Suprapubic skin (tissue), 4 donors: ENCODE results near the gene ACVR2B. TPM values are rescaled to one million over a fixed set of nuclear protein-coding genes. Genes with fewer than 3 reads are reported as not detected.

Experiments
- DNase-seq, 2 donors: peaks; one replicate each; pipeline ENCODE4 v3.0.0-alpha.2; 2019; ENCODE audit warnings: low spot score in 2 of 2
- H3K27ac ChIP-seq: fragments of 200-600 bp; sonication (generic); one replicate; pipeline ENCODE4 v1.5.1; 2019
- H3K27me3 ChIP-seq: fragments of 200-600 bp; sonication (generic); one replicate; pipeline ENCODE4 v1.5.1; 2019
- H3K36me3 ChIP-seq: fragments of 200-600 bp; sonication (generic); one replicate; pipeline ENCODE4 v1.5.1; 2019
- H3K4me1 ChIP-seq: fragments of 200-600 bp; sonication (generic); one replicate; pipeline ENCODE4 v1.5.1; 2019
- H3K4me3 ChIP-seq: fragments of 200-600 bp; sonication (generic); one replicate; pipeline ENCODE4 v1.5.1; 2019; ENCODE audit warnings: mild to moderate bottlenecking
- H3K9me3 ChIP-seq: fragments of 200-600 bp; sonication (generic); one replicate; pipeline ENCODE4 v1.5.1; 2019
- CTCF ChIP-seq, 2 donors: fragments of 200-600 bp in 1 of 2; fragments of 450-650 bp in 1 of 2; sonication (generic) in 1 of 2; IDR thresholded peaks; one replicate each; pipeline ENCODE4 v1.5.1; 2016 to 2019; ENCODE audit warnings: antibody characterized with exemption in 2 of 2, mild to moderate bottlenecking in 1 of 2, moderate library complexity in 1 of 2
- EP300 ChIP-seq: sonication (generic); formaldehyde crosslinking; IDR thresholded peaks from one replicate; pipeline ENCODE4 v1.6.1; 2017; ENCODE audit warnings: antibody characterized with exemption
- POLR2A ChIP-seq, 2 donors: fragments of 450-650 bp; IDR thresholded peaks; one replicate each; pipeline ENCODE4 v1.6.1; 2017; ENCODE audit warnings: antibody characterized with exemption in 2 of 2, mild to moderate bottlenecking in 2 of 2, moderate library complexity in 2 of 2
- POLR2AphosphoS5 ChIP-seq, 3 donors: sonication (generic); formaldehyde crosslinking; IDR thresholded peaks; one replicate each; pipeline ENCODE4 v1.6.1; 2017; ENCODE audit warnings: antibody characterized with exemption in 3 of 3
- WGBS: methylation state at CpG from one replicate; pipeline ENCODE4 v1.1.5; 2018; 5-methylcytosine and 5-hydroxymethylcytosine counted together
- total RNA-seq, 4 donors: library from RNA; depleted of rRNA; stranded (reverse); fragments of >200 nt; gene quantifications; one replicate each; pipeline ENCODE4 v1.1.0, GENCODE V29; 2016

Gene ACVR2B
- total RNA-seq, 4 donors from 2014 or later = 1.1 to 8.9 (median 3.1) TPM

GRCh38 chr3:38526792-38527191, 73.1 kb downstream of the ACVR2B start:
- H3K27ac ChIP-seq = no peak overlapping the region
- no peaks in the 10 kb centered on the region for H3K9me3 ChIP-seq
- DNase-seq = no peak
- no peaks in the 10 kb centered on the region for H3K4me1 ChIP-seq
- 97% methylated on average over 7 of the region's 14 CpGs for WGBS
- H3K36me3 ChIP-seq = peaks cover 18% of the 10 kb centered on the region
- no peak for TF ChIP-seq POLR2A (IDR thresholded peaks at IDR 0.05)
- TF ChIP-seq CTCF (IDR thresholded peaks at IDR 0.05) = no peak
- no peak for TF ChIP-seq EP300
- TF ChIP-seq POLR2AphosphoS5 (IDR thresholded peaks at IDR 0.05) = no peak
- no peak overlapping the region for H3K4me3 ChIP-seq
- no peaks in the 10 kb centered on the region for H3K27me3 ChIP-seq

- 83% methylated on average over 1 of the region's 1 CpG for WGBS
- DNase-seq = no peak
These were observed 74.8 kb downstream of the ACVR2B start for GRCh38 chr3:38528457-38528856.

GRCh38 chr3:38532529-38532928, 78.8 kb downstream of the ACVR2B start:
- Histone ChIP-seq H3K27ac (no peak overlapping the region), H3K9me3 (no peaks in the 10 kb centered on the region), H3K36me3 (no peaks in the 10 kb centered on the region), H3K27me3 (no peaks in the 10 kb centered on the region), H3K4me3 (no peak overlapping the region), H3K4me1 (no peaks in the 10 kb centered on the region)
- 73% methylated on average over 3 of the region's 3 CpGs for WGBS
- no peak for DNase-seq
- no peak for TF ChIP-seq EP300
- no peak for TF ChIP-seq POLR2AphosphoS5 (IDR thresholded peaks at IDR 0.05)
- no peak for TF ChIP-seq CTCF (IDR thresholded peaks at IDR 0.05)
- no peak for TF ChIP-seq POLR2A (IDR thresholded peaks at IDR 0.05)

More at GRCh38 chr3:38528457-38528856, 74.8 kb downstream of the ACVR2B start:
- Histone ChIP-seq H3K36me3 (peaks cover 18% of the 10 kb centered on the region), H3K27me3 (no peaks in the 10 kb centered on the region), H3K4me3 (no peak overlapping the region), H3K27ac (no peak overlapping the region), H3K4me1 (no peaks in the 10 kb centered on the region), H3K9me3 (no peaks in the 10 kb centered on the region)
- no peak for TF ChIP-seq EP300
- no peak for TF ChIP-seq POLR2A (IDR thresholded peaks at IDR 0.05)
- no peak for TF ChIP-seq CTCF (IDR thresholded peaks at IDR 0.05)
- no peak for TF ChIP-seq POLR2AphosphoS5 (IDR thresholded peaks at IDR 0.05)

- Histone ChIP-seq H3K27me3 (no peaks in the 10 kb centered on the region), H3K4me3 (no peak overlapping the region), H3K27ac (no peak overlapping the region), H3K36me3 (no peaks in the 10 kb centered on the region), H3K9me3 (no peaks in the 10 kb centered on the region), H3K4me1 (no peaks in the 10 kb centered on the region)
- WGBS = 84% methylated on average over 12 of the region's 13 CpGs
- DNase-seq = no peak
- TF ChIP-seq POLR2A (IDR thresholded peaks at IDR 0.05) = no peak
- no peak for TF ChIP-seq POLR2AphosphoS5 (IDR thresholded peaks at IDR 0.05)
- TF ChIP-seq CTCF (IDR thresholded peaks at IDR 0.05) = no peak
- TF ChIP-seq EP300 = no peak
These were observed 79.7 kb downstream of the ACVR2B start for GRCh38 chr3:38533285-38533976.

GRCh38 chr3:38534180-38534579, 80.5 kb downstream of the ACVR2B start:
- Histone ChIP-seq H3K27me3 (no peaks in the 10 kb centered on the region), H3K9me3 (no peaks in the 10 kb centered on the region), H3K4me1 (no peaks in the 10 kb centered on the region), H3K36me3 (no peaks in the 10 kb centered on the region), H3K4me3 (no peak overlapping the region), H3K27ac (no peak overlapping the region)
- 86% methylated on average over 2 of the region's 2 CpGs for WGBS
- DNase-seq = no peak
- TF ChIP-seq CTCF (IDR thresholded peaks at IDR 0.05) (no peak), EP300 (no peak), POLR2A (IDR thresholded peaks at IDR 0.05) (no peak), POLR2AphosphoS5 (IDR thresholded peaks at IDR 0.05) (no peak)
